ENCODE data around the gene CACNA2D1. TPM values are rescaled to one million over a fixed set of nuclear protein-coding genes. Genes with fewer than 3 reads are reported as not detected.

The CACNA2D1 gene
- total RNA-seq, 1 experiment from 2014 or later: 0.77 TPM

DNA sequence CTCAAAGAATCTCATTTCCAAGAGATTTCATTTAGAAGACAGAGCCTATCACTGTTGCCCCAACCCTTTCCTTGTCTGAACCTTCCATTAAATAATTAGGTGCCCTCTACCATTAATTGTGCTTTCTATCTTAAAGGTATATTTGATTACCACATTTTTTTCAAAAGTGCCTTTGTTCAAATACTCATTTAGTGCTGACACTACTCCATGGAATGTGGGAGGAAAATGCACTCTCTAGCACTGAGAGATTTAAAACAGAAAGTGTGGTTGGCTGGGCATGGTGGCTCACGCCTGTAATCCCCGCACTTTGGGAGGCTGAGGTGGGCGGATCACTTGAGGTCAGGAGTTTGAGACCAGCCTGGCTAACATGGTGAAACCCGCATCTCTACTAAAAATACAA lies 119.8 kb downstream of the CACNA2D1 start:
- BruUV-seq (replicated peaks): no TSS peak
- DNase-seq: no peak
- H3K27ac ChIP-seq (ENCODE audit: low read length): no peak overlapping the region
- POLR2A ChIA-PET (ENCODE audit: unreplicated experiment): interaction anchor here (0.7 kb wide), 1 partner anchor 864 kb away, joined by 6 read pairs; no protein-coding TSS in a partner anchor
- H3K4me3 ChIP-seq (ENCODE audit: low read length): no peak overlapping the region
- no peaks in the 10 kb centered on the region for H3K79me2 ChIP-seq (ENCODE audit: low read length)
- no peaks in the 10 kb centered on the region for H3K27me3 ChIP-seq (ENCODE audit: low read length)
- CTCF ChIA-PET: interaction anchor here (0.7 kb wide), 1 partner anchor 52 kb away, joined by 4 read pairs; no protein-coding TSS in a partner anchor
- TF ChIP-seq, protein P1, sequence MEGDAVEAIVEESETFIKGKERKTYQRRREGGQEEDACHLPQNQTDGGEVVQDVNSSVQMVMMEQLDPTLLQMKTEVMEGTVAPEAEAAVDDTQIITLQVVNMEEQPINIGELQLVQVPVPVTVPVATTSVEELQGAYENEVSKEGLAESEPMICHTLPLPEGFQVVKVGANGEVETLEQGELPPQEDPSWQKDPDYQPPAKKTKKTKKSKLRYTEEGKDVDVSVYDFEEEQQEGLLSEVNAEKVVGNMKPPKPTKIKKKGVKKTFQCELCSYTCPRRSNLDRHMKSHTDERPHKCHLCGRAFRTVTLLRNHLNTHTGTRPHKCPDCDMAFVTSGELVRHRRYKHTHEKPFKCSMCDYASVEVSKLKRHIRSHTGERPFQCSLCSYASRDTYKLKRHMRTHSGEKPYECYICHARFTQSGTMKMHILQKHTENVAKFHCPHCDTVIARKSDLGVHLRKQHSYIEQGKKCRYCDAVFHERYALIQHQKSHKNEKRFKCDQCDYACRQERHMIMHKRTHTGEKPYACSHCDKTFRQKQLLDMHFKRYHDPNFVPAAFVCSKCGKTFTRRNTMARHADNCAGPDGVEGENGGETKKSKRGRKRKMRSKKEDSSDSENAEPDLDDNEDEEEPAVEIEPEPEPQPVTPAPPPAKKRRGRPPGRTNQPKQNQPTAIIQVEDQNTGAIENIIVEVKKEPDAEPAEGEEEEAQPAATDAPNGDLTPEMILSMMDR (conservative IDR thresholded peaks at IDR 0.05; ENCODE audit: low read depth, low read length): no peak
- TF ChIP-seq EZH2phosphoT487 (IDR thresholded peaks at IDR 0.05; ENCODE audit: borderline replicate concordance, low read length) (no peak), EZH2 (IDR thresholded peaks at IDR 0.05; ENCODE audit: low read length, unreplicated experiment) (no peak)
- no peaks in the 10 kb centered on the region for H3K9me3 ChIP-seq (ENCODE audit: low read length)
- no peaks in the 10 kb centered on the region for H4K20me1 ChIP-seq (ENCODE audit: low read length)
- no peaks in the 10 kb centered on the region for H3K9me2 ChIP-seq (replicated peaks; ENCODE audit: low read length)
- no peak for ATAC-seq
- H3K36me3 ChIP-seq (ENCODE audit: low read depth, low read length): no peaks in the 10 kb centered on the region
- H3K4me2 ChIP-seq (ENCODE audit: low read length): no peak overlapping the region
- no peaks in the 10 kb centered on the region for H3F3A ChIP-seq (ENCODE audit: low read length, unreplicated experiment)
- H3K9ac ChIP-seq (ENCODE audit: low read length): no peak overlapping the region
- peaks cover 4% of the 10 kb centered on the region; the same call in 1 of the 2 replicates for H3K4me1 ChIP-seq (ENCODE audit: insufficient read depth, low read length)
- no peak overlapping the region for H2AFZ ChIP-seq (ENCODE audit: low read length)
- intact Hi-C loops (cut with micrococcal nuclease): no loop called here

DNA sequence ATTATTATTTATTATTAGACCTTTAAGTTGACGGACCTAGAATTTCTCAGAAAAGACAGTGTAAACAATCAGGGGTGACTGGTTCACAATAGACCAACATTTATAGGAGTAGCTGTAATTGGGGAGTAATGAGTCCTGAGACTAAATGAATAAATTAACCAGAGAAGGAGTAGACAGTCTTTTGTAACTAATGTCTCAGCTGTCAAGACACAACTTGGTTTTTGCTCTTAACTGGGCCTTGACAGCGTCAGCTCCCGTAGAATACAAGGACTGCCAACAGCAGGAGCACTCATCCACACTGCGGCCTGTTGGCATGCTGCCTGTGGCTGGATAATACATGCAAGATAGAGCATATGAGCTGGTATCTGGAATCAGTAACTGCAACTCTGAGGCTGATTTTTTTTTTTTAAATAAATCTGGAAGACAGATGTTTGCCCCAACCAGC lies 123.9 kb downstream of the CACNA2D1 start:
- no peaks in the 10 kb centered on the region for H3F3A ChIP-seq (ENCODE audit: low read length, unreplicated experiment)
- no peak overlapping the region for H3K9ac ChIP-seq (ENCODE audit: low read length)
- peak; percentile 62 for ATAC-seq
- no peaks in the 10 kb centered on the region for H4K20me1 ChIP-seq (ENCODE audit: low read length)
- H3K4me1 ChIP-seq (ENCODE audit: insufficient read depth, low read length): no peaks in the 10 kb centered on the region
- TF ChIP-seq EZH2phosphoT487 (IDR thresholded peaks at IDR 0.05; ENCODE audit: borderline replicate concordance, low read length) (no peak), EZH2 (IDR thresholded peaks at IDR 0.05; ENCODE audit: low read length, unreplicated experiment) (no peak)
- TF ChIP-seq, protein P1 (conservative IDR thresholded peaks at IDR 0.05; ENCODE audit: low read depth, low read length): no peak
- no peaks in the 10 kb centered on the region for H3K27me3 ChIP-seq (ENCODE audit: low read length)
- H3K4me3 ChIP-seq (ENCODE audit: low read length): no peak overlapping the region
- no peaks in the 10 kb centered on the region for H3K79me2 ChIP-seq (ENCODE audit: low read length)
- H2AFZ ChIP-seq (ENCODE audit: low read length): no peak overlapping the region
- DNase-seq: no peak
- no peak overlapping the region for H3K4me2 ChIP-seq (ENCODE audit: low read length)
- CTCF ChIA-PET: no interaction called here
- intact Hi-C loops (cut with micrococcal nuclease): no loop called here
- BruUV-seq (replicated peaks): no TSS peak
- no peak overlapping the region for H3K27ac ChIP-seq (ENCODE audit: low read length)
- POLR2A ChIA-PET (ENCODE audit: unreplicated experiment): interaction anchor here (0.5 kb wide), 1 partner anchor 810 kb away, joined by 5 read pairs; no protein-coding TSS in a partner anchor
- no peaks in the 10 kb centered on the region for H3K9me2 ChIP-seq (replicated peaks; ENCODE audit: low read length)
- H3K36me3 ChIP-seq (ENCODE audit: low read depth, low read length): no peaks in the 10 kb centered on the region
- no peaks in the 10 kb centered on the region for H3K9me3 ChIP-seq (ENCODE audit: low read length)

GRCh38 chr7:82318786-82319185 lies 124.8 kb downstream of the CACNA2D1 start:
- H4K20me1 ChIP-seq (ENCODE audit: low read length): no peaks in the 10 kb centered on the region

More at GRCh38 chr7:82318786-82319185, 124.8 kb downstream of the CACNA2D1 start:
- TF ChIP-seq, protein P1 (conservative IDR thresholded peaks at IDR 0.05; ENCODE audit: low read depth, low read length): no peak
- no peak for TF ChIP-seq EZH2 (IDR thresholded peaks at IDR 0.05; ENCODE audit: low read length, unreplicated experiment)
- TF ChIP-seq EZH2phosphoT487 (IDR thresholded peaks at IDR 0.05; ENCODE audit: borderline replicate concordance, low read length): no peak
- no peaks in the 10 kb centered on the region for H3K9me3 ChIP-seq (ENCODE audit: low read length)
- DNase-seq (no peak), ATAC-seq (no peak)
- intact Hi-C loops (cut with micrococcal nuclease): no loop called here
- H2AFZ ChIP-seq (ENCODE audit: low read length): no peak overlapping the region
- H3K79me2 ChIP-seq (ENCODE audit: low read length): no peaks in the 10 kb centered on the region
- POLR2A ChIA-PET (ENCODE audit: unreplicated experiment): no interaction called here
- BruUV-seq (replicated peaks): no TSS peak
- H3K9me2 ChIP-seq (replicated peaks; ENCODE audit: low read length): no peaks in the 10 kb centered on the region
- no peak overlapping the region for H3K27ac ChIP-seq (ENCODE audit: low read length)
- no peak overlapping the region for H3K4me3 ChIP-seq (ENCODE audit: low read length)
- no peak overlapping the region for H3K4me2 ChIP-seq (ENCODE audit: low read length)
- H3K9ac ChIP-seq (ENCODE audit: low read length): no peak overlapping the region
- H3K4me1 ChIP-seq (ENCODE audit: insufficient read depth, low read length): no peaks in the 10 kb centered on the region
- no peaks in the 10 kb centered on the region for H3F3A ChIP-seq (ENCODE audit: low read length, unreplicated experiment)
- no peaks in the 10 kb centered on the region for H3K27me3 ChIP-seq (ENCODE audit: low read length)
- no peaks in the 10 kb centered on the region for H3K36me3 ChIP-seq (ENCODE audit: low read depth, low read length)
- CTCF ChIA-PET: no interaction called here

All from PC-3 (cell line).